K562 (cell line): ENCODE data around the gene PTAFR. TPM values are rescaled to one million over a fixed set of nuclear protein-coding genes. Genes with fewer than 3 reads are reported as not detected.

ENCODE experiments used
- CBFA2T3 ChIP-seq: fragments of 450-650 bp; IDR thresholded peaks from 2 replicates; pipeline ENCODE4 v1.6.1; 2017
- CUX1 ChIP-seq: fragments of 200-800 bp; sonication (Bioruptor generic); IDR thresholded peaks from 2 replicates; pipeline ENCODE4 v1.6.1; 2016; ENCODE audit warnings: missing genetic modification characterization, missing compliant biosample characterization
- DMBX1 ChIP-seq: fragments of 250-450 bp; sonication (Bioruptor Pico); IDR thresholded peaks from 2 replicates; pipeline ENCODE4 v1.8.0; 2022; ENCODE audit warnings: inconsistent platforms, mild to moderate bottlenecking, moderate library complexity, borderline replicate concordance
- GABPB1 ChIP-seq: sonication (generic); formaldehyde crosslinking; IDR thresholded peaks from 2 replicates; pipeline ENCODE4 v1.8.0; 2022; ENCODE audit warnings: mild to moderate bottlenecking, missing genetic modification reagents
- MTA2 ChIP-seq: fragments of 450-650 bp; IDR thresholded peaks from 2 replicates; pipeline ENCODE4 v1.6.1; 2016; ENCODE audit warnings: low read depth
- NFXL1 ChIP-seq: fragments of 450-650 bp; formaldehyde crosslinking; IDR thresholded peaks from 2 replicates; pipeline ENCODE4 v1.4.0; 2021; ENCODE audit warnings: mild to moderate bottlenecking
- NR4A1 ChIP-seq, 2 experiments: fragments of 250-450 bp in 1 of 2; fragments of 450-650 bp in 1 of 2; sonication (Bioruptor Pico) in 1 of 2; IDR thresholded peaks; 2 replicates each; pipeline versions ENCODE4 v1.4.0 to v1.6.1; 2016 to 2020; ENCODE audit warnings: mild to moderate bottlenecking in 2 of 2, missing compliant biosample characterization in 1 of 2, missing genetic modification characterization in 1 of 2, moderate library complexity in 1 of 2
- SLC30A9 ChIP-seq: fragments of 250-450 bp; sonication (Bioruptor Pico); IDR thresholded peaks from 2 replicates; pipeline ENCODE4 v1.8.0; 2022; ENCODE audit warnings: mild to moderate bottlenecking, moderate library complexity
- STAG1 ChIP-seq: sonication (generic); formaldehyde crosslinking; IDR thresholded peaks from 2 replicates; pipeline ENCODE4 v1.5.0; 2020; ENCODE audit warnings: missing genetic modification reagents, borderline replicate concordance
- TEAD4 ChIP-seq, 2 experiments: sonication (generic) in 1 of 2; formaldehyde crosslinking in 1 of 2; IDR thresholded peaks; 2 replicates each; pipeline versions ENCODE4 v1.6.1 to v1.8.0; 2012 to 2022; ENCODE audit warnings: borderline replicate concordance in 1 of 2, inconsistent platforms in 1 of 2, low read length in 1 of 2, mild to moderate bottlenecking in 1 of 2, missing genetic modification reagents in 1 of 2
- THRAP3 ChIP-seq: fragments of 450-650 bp; IDR thresholded peaks from 2 replicates; pipeline ENCODE4 v1.6.1; 2016; ENCODE audit warnings: mild to moderate bottlenecking, inconsistent platforms, borderline replicate concordance
- ZBTB8A ChIP-seq: fragments of 450-650 bp; IDR thresholded peaks from 2 replicates; pipeline ENCODE4 v1.6.1; 2018; ENCODE audit warnings: mild to moderate bottlenecking, moderate library complexity; ENCODE audit not compliant: partially characterized antibody
- ZFPM2 ChIP-seq: fragments of 250-450 bp; sonication (Bioruptor Pico); IDR thresholded peaks from 2 replicates; pipeline ENCODE4 v1.5.1; 2022; ENCODE audit warnings: mild to moderate bottlenecking
- ZNF239 ChIP-seq: fragments of 250-450 bp; sonication (Bioruptor Pico); IDR thresholded peaks from 2 replicates; pipeline ENCODE4 v1.4.0; 2020; ENCODE audit warnings: mild to moderate bottlenecking
- ZNF316 ChIP-seq: fragments of 450-650 bp; IDR thresholded peaks from 2 replicates; pipeline ENCODE4 v1.6.1; 2016
- ZNF398 ChIP-seq: fragments of 250-450 bp; sonication (Bioruptor Pico); IDR thresholded peaks from 2 replicates; pipeline ENCODE4 v1.8.0; 2021; ENCODE audit warnings: moderate library complexity, mild to moderate bottlenecking, inconsistent platforms
- ZNF655 ChIP-seq: fragments of 250-450 bp; sonication (Bioruptor Pico); IDR thresholded peaks from 2 replicates; pipeline ENCODE4 v1.5.0; 2021
- ZNF695 ChIP-seq: fragments of 450-650 bp; formaldehyde crosslinking; IDR thresholded peaks from 2 replicates; pipeline ENCODE4 v1.4.0; 2020; ENCODE audit warnings: mild to moderate bottlenecking, moderate library complexity
- ZSCAN32 ChIP-seq: fragments of 450-650 bp; formaldehyde crosslinking; IDR thresholded peaks from 2 replicates; pipeline ENCODE4 v1.4.0; 2020; ENCODE audit warnings: mild to moderate bottlenecking, moderate library complexity
- polyA plus RNA-seq, 8 experiments: library from polyadenylated mRNA; depleted of rRNA in 4 of 8; stranded (reverse) in 5 of 8; unstranded in 3 of 8; fragments of >200 nt; fragmentation: Nextera tagmentation in 2 of 8; fragmentation: Illumina TruSeq in 1 of 8; extraction: Ambion mirVana in 2 of 8; extraction: Trizol in 1 of 8; gene quantifications; 2 replicates each; pipeline versions ENCODE4 v1.2.1 to v1.2.3, GENCODE V29; 2011 to 2014; ENCODE audit warnings: inconsistent platforms in 1 of 8, missing spikeins in 1 of 8
- total RNA-seq, 7 experiments: library from RNA; depleted of rRNA in 6 of 7; stranded (reverse); fragments of >200 nt in 6 of 7; fragmentation: Illumina TruSeq in 2 of 7; extraction: Trizol in 2 of 7; gene quantifications; 2 replicates each; pipeline versions ENCODE4 v1.2.1 to v1.2.3, GENCODE V29; 2011 to 2021; ENCODE audit warnings: low replicate concordance in 1 of 7

The PTAFR gene
- total and polyA plus RNA-seq, 9 of the 15 experiments (the other 6 are each of a cell fraction or from before 2014, with no cell fraction given): 0.15 to 0.55 (median 0.40) TPM; not detected in 1

- no peak for TF ChIP-seq CUX1 (CRISPR knock-in tag)
- TF ChIP-seq SLC30A9 (CRISPR knock-in tag): no peak
- peak; percentile 49; the same call in 1 of the 2 replicates for TF ChIP-seq TEAD4 (IDR thresholded peaks at IDR 0.05; ENCODE audit: low read length)
- TF ChIP-seq TEAD4 (CRISPR knock-in tag; IDR thresholded peaks at IDR 0.05; ENCODE audit: borderline replicate concordance): no peak
- no peak for TF ChIP-seq ZBTB8A
- no peak for TF ChIP-seq ZNF316
- TF ChIP-seq CBFA2T3: peak; percentile 75
- no peak for TF ChIP-seq ZFPM2 (CRISPR knock-in tag)
- TF ChIP-seq ZNF695 (CRISPR knock-in tag): no peak
- no peak for TF ChIP-seq NR4A1 (CRISPR knock-in tag; IDR thresholded peaks at IDR 0.05)
- TF ChIP-seq NR4A1 (tag; IDR thresholded peaks at IDR 0.05): no peak
- no peak for TF ChIP-seq DMBX1 (CRISPR knock-in tag)
- TF ChIP-seq ZNF655 (CRISPR knock-in tag): no peak
- no peak for TF ChIP-seq ZSCAN32 (CRISPR knock-in tag)
- TF ChIP-seq NFXL1 (CRISPR knock-in tag): no peak
- no peak for TF ChIP-seq ZNF239 (CRISPR knock-in tag)
- TF ChIP-seq GABPB1 (CRISPR knock-in tag): 0 out of 2 replicates have a peak, but pooled peaks have one; percentile 32
- TF ChIP-seq MTA2: no peak
- TF ChIP-seq ZNF398 (CRISPR knock-in tag): no peak
- TF ChIP-seq STAG1 (CRISPR knock-in tag): no peak
- TF ChIP-seq THRAP3: no peak
Observed at GRCh38 chr1:28118640-28119307, 57.7 kb downstream of the PTAFR start (continued).
